HG02678 (cell line): Measurements from ENCODE around the gene CSNK1A1L.

ENCODE experiments used
- ATAC-seq: cut with Tn5 transposase; IDR thresholded peaks from one replicate; pipeline ENCODE4 v1.9.1; 2021; ENCODE audit warnings: mild to moderate bottlenecking, moderate library complexity; ENCODE audit not compliant: unreplicated experiment

Gene CSNK1A1L

DNA sequence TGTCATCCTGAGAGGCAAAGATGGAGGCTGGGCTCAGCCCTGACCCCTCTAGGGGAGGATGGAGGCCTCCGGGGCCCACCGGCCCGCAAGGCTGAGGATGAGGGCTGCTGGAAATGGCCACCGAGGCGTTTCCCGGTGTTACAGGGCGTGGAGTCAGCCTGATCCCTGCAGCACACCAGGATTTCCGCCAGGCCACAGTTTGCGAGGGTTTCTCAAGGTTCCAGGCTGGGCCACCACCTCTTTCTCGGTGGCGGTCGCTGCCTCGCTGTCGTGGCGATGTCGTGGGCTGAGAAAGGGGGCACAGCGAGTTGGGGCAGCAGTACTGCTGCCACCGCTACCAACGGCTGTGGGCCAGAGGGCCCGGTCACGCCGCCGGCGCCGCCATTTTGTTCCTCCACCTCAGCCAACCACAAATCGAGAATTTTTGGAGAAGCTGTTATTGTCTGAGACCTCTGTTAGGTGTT lies at the start of gene CSNK1A1L:
Gene CSNK1A1L, minus strand, starts transcription at position 414 of the 464 bp plus-strand sequence. Its CDS starts 408 bp downstream, at position 6.
- ATAC-seq = no peak

DNA sequence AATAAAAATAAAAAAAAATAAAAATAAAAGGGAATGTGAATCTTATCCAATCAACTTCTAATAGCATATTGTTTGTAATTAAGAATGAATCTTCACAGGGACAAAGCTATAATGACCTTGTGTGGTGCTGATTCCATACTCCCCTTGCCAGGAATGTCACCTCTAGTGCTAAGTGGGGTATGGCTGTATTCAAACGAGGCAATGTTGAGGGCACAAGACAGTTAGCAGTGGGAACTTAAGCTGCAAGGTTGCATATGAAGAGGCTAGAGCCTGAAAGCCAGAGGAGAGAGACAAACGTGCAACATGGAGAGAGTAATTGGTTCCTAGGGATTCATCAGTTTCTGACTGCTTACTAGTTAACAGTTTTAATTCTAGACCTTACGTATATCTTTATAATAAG lies 43.9 kb upstream of the CSNK1A1L start:
- ATAC-seq = no peak

DNA sequence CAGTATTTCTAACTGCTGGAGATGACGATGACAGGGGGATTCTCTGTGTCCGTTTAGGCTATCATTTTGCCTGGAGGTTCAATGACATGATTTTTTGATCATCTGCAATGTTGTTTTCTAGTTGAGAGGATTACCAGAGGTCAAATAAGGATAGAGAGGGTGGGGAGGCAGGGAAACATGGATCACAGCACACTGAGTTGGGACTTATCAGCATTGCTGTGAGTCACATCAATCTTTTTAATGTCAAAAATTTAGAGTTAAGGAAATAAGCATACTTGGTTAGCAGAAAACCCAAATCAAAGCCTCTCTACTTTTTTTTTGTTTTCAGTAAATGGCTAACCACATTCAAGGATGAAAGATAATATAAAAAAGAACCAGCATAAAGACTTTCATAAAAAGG lies 43.0 kb upstream of the CSNK1A1L start:
- no peak for ATAC-seq

DNA sequence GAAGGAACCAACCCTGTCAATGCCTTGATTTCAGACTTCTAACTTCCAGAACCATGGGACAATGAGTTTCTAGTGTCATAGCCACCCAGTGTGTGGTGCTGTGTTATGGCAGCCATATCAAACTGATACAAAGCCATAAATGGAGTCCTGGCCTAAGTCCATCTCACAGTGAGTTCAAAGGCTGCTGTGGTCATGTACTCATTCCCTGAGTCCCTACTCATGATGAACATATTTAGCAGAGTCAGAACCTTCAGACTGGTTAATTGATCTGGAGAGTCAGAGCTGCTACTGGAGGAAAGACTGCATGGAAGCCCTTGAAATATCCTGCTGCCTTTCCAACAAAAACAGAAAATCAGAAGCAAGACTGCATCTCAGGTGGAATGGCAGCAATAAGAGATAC lies 39.2 kb upstream of the CSNK1A1L start:
- ATAC-seq = no peak

DNA sequence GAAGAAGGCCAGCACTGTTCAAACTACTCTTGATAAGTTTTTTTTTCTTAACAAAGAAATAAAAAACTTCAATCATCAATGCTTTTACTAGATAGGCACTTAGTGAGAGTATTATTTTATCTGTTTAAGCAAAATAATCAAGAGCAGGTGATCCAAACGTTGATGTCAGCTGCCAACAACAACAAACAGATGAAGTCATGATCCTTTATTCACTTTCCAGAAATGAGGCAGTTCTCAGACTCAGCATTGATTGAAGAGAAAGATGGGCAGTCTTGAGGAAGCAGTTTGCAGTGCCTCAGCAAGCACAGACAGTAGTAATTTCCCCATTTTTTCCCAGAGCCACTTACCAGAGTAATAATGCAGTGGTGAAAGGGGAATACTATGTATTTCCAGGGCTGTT lies 38.4 kb upstream of the CSNK1A1L start:
- ATAC-seq = no peak

DNA sequence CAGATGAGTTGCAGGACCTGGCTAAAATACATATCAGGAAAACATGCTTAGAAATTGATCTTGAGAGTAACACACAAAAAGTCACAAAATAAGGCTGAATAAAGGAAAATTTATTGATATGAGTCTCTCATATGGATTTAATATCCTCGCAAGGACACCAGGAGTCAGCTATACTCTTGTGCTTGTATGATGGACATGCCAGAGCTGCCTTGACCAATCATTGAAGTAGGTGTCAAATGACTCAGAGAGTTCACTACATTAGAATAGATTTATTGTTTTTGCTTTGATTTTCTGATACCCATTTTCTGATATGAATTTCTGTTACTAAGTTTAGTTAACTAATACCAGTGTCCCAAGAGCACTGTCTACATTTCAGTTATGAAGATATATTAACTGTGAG lies 37.4 kb upstream of the CSNK1A1L start:
- ATAC-seq = no peak

DNA sequence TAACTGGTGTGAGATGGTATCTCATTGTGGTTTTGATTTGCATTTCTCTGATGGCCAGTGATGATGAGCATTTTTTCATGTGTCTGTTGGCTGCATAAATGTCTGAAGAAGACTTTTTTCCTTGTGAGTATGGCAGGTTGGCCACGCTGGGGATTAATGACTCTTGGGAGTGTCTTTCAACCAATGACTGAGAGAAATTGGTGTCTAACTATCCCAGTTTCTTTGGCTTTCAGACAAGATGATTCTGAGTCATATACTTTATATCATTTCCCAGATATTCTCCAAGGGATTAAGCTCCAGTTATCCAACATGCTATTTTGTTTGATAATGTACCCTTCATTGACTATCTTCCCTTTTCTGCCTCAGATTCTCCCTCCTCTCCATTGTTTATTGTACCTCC lies 35.5 kb upstream of the CSNK1A1L start:
- no peak for ATAC-seq

DNA sequence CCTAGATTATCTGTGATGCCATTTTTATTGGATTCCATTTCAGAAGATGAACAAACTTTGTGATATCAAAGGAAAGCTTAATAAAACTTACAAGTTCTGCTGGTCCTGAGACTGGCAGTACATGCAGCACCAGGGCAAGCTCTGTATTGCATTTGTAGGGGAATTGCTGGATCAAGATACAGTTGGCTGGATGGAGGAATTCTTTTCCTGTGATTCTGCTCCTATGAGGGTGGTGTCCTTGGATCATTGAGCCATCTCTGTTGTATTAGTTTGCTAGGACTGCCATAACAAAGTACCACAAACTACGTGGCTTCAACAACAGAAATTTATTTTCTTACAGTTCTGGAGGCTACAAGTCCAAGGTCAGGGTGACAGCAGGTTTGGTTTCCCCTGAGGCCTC lies 33.9 kb upstream of the CSNK1A1L start:
- no peak for ATAC-seq

DNA sequence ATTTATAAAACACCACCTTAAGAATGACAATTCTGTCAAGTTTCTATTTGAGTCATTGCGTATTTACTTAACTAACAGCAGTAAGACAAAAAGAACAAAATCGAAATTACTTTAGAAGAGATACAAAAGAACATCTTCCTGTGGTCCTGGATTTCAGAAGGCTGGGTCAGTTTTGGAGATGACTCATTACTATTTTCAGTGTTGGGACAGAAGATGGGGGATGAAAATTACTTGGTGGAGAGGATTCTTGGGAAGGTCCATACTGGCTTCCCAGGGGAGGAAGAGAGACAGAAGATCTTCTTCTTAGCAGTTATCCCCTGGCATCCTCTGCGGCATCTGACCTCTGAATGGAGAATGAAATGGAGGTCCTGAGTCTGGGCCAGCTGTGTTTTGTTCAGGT lies 33.5 kb upstream of the CSNK1A1L start:
- ATAC-seq = no peak

DNA sequence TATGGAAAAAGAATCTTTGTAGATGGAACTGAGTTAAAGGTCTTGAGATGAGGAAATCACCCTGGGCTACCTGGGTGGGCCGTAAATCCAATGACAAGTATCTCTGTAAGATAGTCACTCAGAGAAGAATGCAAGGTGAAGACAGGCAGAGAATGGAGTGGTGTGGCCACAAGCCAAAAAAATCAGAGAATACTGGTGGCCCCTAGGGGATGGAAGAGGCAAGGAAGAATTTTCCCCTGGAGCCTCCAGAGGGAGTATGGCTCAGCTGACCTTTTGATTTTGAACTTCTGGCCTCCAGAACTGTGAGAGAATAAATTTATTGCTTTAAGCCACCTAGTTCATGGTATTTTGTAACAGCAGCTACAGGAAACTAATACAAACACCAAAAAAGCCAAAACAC lies 32.7 kb upstream of the CSNK1A1L start:
- no peak for ATAC-seq

DNA sequence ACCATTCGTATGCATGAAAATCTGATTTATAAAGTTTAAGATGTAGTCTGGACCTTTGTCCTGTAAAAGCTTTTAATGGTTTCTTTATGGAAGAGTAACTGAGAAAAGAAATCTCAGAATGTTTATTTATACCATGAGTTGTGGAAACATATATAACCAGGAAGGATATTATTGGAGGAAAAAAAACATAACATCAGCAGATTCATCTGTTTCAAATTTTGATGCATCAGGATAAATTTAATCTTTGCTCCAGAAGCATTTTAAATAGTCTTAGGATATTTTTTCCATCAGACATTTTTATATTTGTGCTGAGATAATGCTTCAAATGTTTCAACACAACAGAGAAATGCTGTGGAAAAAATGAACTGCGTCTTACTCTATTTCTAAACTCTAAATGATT lies 31.2 kb upstream of the CSNK1A1L start:
- no peak for ATAC-seq

DNA sequence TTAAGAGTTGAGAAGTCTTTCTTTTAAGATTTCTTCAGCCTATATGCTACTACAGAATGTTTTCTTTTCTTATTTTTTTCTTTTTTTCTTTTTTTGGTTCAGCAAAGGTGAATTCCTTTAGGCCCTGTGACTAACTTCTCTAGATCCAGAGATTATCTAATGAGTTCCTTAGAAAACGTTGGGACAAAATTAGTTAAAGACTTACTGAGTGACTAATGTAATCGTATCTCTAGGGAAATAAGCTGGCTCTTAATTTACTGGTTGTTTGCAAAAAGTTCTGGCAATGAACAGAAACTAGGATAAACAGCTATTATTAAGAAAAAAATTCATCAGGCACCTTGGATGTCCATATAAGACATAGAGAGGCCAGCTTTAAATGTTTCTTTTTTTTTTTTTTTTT lies 30.7 kb upstream of the CSNK1A1L start:
- no peak for ATAC-seq

DNA sequence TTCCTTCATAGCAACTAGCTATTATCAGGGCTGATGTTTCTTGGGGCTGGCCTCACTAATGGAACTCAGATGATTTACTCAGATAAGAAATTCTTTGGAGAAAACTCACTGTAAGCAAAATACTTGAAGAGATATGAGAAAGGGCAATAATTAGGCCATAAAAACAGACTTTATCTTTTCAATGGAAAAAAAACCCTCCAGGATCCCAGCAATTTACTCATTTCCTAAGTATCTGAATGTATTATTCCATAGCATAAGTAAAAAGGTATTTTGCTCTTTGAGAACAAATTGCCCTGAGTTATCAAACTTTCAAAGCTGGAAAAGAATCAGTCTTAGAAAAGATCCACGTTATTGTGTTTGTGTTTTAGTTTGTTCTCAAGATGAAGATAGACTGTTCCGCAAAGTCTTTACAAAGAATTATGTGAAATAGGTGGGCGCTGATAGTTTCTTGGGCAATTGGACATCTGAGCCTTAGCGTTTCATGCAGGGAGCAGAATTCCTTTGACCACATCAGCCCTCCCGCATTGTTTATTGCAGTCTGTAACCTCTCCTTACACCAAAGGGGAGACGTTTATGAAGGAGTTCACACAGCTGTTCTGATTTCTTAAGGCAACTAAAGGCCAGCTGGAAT lies 29.1 kb upstream of the CSNK1A1L start:
- no peak for ATAC-seq

DNA sequence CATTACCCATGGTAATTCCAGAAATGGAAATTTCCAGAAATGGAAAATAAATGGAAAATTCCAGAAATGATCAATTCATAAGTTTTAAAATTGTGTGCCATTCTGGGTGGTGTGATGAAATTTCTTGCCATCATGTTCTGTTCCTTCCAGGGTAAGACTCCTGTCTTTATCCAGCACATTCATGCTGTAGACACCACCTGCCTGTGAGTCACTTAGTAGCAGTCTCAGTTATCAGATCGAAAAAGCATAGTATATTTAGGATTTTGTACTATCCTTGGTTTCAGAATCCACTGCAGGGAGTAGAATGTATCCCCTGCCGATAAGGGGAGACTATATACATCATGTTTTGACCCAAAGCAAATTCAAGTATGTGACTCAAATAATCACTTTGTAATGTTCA lies 26.7 kb upstream of the CSNK1A1L start:
- no peak for ATAC-seq

DNA sequence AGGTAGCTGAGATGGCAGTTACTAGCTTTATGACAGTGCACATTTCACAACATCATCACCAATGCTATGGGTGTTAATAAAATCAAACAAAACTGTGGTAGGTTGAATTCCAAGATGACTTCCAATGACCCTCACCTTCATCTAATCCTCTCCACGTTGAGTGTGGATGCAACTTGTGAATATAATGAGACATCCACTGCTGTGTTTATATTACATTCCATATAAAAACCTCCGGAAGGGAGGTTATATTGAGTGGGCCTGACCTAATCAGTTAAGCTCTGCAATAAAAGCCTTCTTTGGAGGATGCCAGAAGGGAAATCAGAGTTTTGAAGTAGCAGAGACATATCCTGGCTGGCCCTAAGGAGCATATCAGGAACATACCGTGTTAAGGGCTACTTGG lies 25.6 kb upstream of the CSNK1A1L start:
- no peak for ATAC-seq

DNA sequence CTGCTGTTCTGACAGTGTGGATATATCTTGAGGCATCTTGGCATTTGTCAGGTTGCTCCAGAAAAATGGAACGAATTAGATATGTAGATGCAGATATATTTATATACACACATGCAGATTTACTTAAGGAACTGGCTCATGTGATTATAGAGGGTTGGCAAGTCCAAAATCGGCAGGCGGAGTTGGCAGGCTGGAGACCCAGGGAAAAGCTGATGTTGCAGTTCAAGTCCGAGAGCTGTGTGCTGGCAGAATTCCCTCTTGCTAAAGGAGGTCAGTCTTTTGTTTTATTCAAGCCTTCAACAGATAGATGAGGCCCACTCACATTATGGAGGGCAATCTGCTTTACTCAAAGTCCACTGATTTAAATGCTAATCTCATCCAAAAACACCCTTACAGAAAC lies 24.4 kb upstream of the CSNK1A1L start:
- no peak for ATAC-seq

DNA sequence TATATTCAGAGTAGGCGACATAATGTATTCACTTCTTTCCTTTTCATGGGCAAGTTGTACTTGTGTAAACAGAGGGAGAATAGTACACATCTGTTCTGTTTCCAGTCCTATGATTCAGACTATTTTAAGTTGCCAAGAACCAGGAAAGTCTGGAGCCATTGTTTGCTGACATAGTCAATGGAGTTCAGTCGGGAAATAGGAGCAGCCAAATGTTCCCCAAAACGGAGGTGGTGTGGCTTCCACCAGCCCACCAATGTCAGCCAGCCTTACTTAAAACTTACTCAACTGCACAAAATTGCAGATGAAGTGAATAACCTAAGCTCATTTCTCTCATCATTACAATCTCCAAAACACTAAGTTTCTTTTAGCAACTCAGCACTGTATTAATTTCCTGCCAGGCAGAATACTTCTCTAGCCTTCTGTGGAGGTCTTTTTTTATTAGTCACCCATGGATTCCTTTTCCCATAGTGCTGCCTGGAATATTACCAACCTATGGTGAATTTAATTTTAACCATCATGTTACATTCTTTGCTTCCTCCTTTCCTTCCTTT lies 22.3 kb upstream of the CSNK1A1L start:
- no peak for ATAC-seq

DNA sequence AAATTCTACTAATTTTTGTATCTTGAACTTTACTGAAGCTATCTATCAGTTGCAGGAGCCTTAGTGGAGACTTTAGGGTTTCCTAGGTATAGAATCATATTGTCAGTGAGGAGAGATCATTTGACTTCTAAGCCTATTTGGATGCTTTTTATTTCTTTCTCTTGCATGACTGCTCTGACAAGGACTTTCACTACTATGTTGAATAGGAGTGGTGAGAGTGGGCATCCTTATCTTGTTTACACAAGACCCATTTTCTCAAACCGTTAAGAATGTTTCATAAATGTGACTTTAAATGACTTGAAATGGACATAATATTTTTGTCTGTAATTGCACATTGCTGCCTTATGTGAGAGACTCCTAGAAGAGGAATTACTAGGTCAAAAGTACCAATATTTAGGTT lies 17.9 kb upstream of the CSNK1A1L start:
- ATAC-seq = no peak

DNA sequence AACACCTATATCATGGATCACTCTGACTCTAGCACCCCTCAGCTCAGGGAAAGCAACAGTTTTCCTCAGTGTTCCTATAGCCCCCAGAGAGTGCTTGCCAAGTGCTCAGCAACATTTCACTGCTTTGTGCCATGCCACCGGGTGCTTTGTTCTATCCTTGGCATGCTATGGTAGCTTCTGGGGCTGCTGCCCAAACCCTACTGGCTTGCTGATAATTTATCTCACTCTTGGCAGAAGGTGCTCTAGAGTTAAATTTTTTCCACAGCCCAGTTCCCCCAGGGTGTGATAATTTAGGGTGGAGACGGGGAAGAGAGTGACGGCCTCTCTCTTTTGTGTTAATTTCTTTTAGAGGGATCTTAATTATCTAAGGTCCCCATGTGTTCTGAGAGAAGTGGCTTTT lies 12.6 kb upstream of the CSNK1A1L start:
- no peak for ATAC-seq

DNA sequence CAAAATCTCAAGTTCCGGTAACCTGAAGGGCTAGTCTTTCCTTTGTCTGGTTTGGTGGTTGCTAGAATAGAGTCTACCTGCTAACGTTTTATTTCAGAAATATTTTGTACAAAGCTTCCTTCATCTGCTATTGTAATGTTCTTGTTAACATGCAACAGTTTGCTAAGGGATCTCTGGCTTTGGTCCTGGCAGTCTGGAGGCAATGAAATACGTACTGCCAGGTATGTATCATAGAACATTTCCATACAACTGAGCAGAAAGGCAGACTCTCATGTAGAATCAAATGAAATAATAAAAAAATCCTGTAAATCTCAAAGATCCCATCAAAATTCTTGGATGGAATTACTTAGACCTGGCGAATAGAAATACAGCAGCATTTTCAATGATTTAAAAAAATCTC lies 8.8 kb upstream of the CSNK1A1L start:
- no peak for ATAC-seq

DNA sequence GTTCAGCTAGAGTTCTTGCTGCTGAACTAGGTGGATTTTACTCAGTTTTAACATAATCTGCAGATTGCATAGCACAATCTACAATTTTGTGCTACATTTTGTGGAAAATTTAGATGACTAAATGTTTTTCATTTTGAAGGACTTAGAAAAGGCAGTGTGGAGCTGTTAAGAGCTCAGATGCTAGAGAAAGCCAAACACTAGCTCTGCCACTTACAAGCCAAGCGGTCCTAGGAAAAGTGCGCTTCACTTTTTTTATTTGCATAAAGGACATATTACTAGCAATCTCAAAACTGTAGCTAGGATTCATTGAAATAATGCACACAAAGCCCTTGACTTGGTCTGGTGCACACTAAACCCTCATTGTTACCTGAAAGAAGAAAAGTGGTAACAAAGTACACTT lies 8.1 kb upstream of the CSNK1A1L start:
- ATAC-seq = no peak

DNA sequence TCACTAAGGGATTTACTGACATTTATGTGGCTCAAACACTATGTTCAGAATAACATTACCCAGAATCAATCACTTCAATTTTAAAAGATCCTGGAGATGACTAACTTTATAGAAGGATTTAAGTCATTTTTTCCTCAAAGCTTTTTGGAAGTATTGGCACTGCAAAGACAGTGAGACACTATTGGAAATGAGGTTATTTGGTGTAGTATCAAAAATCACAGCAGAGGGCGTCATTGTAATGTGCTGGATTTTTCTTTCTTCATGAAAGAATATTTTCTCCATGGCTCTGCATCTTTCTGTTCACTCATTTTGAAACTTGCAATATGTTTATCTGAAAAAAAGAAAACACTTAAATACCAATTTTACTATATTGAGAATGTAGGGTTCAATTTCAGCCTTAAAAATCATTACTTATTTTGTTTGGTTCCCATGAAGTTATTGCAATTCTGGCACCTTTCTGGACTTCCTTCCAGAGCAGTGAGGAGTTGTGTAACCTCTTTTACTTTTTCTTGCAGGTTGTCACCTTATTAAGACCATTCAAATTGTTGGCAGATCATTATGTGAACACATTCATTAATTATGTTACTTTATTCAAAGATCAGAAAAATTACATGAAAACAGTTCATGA lies 3.7 kb upstream of the CSNK1A1L start:
- ATAC-seq = no peak

DNA sequence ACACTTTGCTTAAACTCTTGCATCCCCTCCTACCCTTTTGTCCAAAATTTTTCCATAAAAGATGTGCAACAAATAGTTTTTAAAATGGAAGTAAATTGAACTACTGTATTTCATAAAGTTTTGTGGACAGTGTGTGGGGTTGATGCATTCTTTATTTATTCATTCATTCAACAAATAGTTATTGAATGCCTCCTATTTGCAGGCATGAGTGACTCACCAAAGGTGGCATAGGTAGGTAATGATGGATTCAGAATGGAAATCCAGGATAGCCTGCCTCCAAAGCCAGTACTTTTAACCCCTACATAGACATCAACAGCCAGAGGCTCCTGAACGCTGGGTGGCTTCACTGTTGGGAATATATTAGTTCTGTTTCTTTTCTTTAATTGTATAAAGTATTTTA lies 2.4 kb upstream of the CSNK1A1L start:
- ATAC-seq = no peak
